HepG2 (cell line): ENCODE data around the gene GPR176. TPM values are rescaled to one million over a fixed set of nuclear protein-coding genes. Genes with fewer than 3 reads are reported as not detected.

ENCODE experiments used
- ATAC-seq: fragments of 200-7000 bp; cut with Tn5 transposase; 3 replicates; pipeline ENCODE4 v1.9.1; 2020; ENCODE audit warnings: mild to moderate bottlenecking, moderate library complexity
- BruUV-seq: library from RNA; stranded (reverse); fragments of 400-500 nt; replicated peaks from 2 replicates; lab custom pipeline; 2021; lab: Mats Ljungman, UMichigan
- CTCF ChIA-PET: fragments of 300-600 bp; formaldehyde crosslinking; extraction: SDS; loops from one replicate; lab custom pipeline; 2021; ENCODE audit warnings: low total read pairs, inconsistent platforms, low intra/inter-chr PET ratio; lab: Yijun Ruan, JAX
- POLR2A ChIA-PET: fragments of 350-600 bp; sonication (Branson Sonifier 250); formaldehyde crosslinking; loops from one replicate; lab custom pipeline; 2020; ENCODE audit warnings: antibody characterized with exemption, inconsistent platforms; lab: Yijun Ruan, JAX
- DNase-seq: peaks from one replicate; pipeline ENCODE4 v3.0.0-alpha.2; 2015; ENCODE audit warnings: low spot score
- FAIRE-seq: peaks from 3 replicates; lab custom pipeline; 2011; peaks lifted over from hg19 to GRCh38; lab: Jason Lieb, UNC
- H2AFZ ChIP-seq: one replicate; pipeline ENCODE4 v1.6.1; 2011; ENCODE audit warnings: low read length, inconsistent platforms
- H3K27ac ChIP-seq: fragments of 300-600 bp; 3 replicates; pipeline ENCODE4 v1.8.0; 2011; ENCODE audit warnings: mixed run types, mild to moderate bottlenecking, mixed read lengths, low read length, inconsistent platforms; ENCODE audit not compliant: insufficient read depth; ENCODE audit errors: extremely low read length
- H3K27me3 ChIP-seq, 2 experiments: fragments of 200-600 bp in 1 of 2; 2 replicates in 1 of 2; 3 replicates in 1 of 2; pipeline versions ENCODE4 v1.6.0 to v1.8.0; 2011; ENCODE audit warnings: low read length in 2 of 2, mild to moderate bottlenecking in 2 of 2, moderate library complexity in 2 of 2, inconsistent platforms in 1 of 2; ENCODE audit not compliant: insufficient read depth in 2 of 2, control insufficient read depth in 1 of 2
- H3K36me3 ChIP-seq, 2 experiments: fragments of 200-600 bp in 1 of 2; replicated peaks in 1 of 2; 2 replicates in 1 of 2; 3 replicates in 1 of 2; pipeline versions ENCODE4 v1.5.1 to v1.8.0; 2011; ENCODE audit warnings: low read length in 2 of 2, inconsistent platforms in 1 of 2; ENCODE audit not compliant: insufficient read depth in 2 of 2, control insufficient read depth in 1 of 2
- H3K4me1 ChIP-seq: 2 replicates; pipeline ENCODE4 v1.5.1; 2012; ENCODE audit warnings: low read length, inconsistent platforms; ENCODE audit not compliant: insufficient read depth
- H3K4me2 ChIP-seq: 2 replicates; pipeline ENCODE4 v1.6.0; 2011; ENCODE audit warnings: low read depth, low read length, inconsistent platforms
- H3K4me3 ChIP-seq, 3 experiments: fragments of 200-600 bp in 1 of 3; sonication (generic), shearing (Covaris generic) in 1 of 3; replicated peaks in 1 of 3; 2 replicates each; pipeline ENCODE4 v1.5.1; 2011 to 2016; ENCODE audit warnings: low read length in 3 of 3, inconsistent platforms in 2 of 3, low read depth in 2 of 3, mild to moderate bottlenecking in 2 of 3, control low read depth in 1 of 3, mixed read lengths in 1 of 3; ENCODE audit not compliant: insufficient read depth in 1 of 3
- H3K79me2 ChIP-seq: one replicate; pipeline ENCODE4 v1.6.1; 2011; ENCODE audit warnings: low read length, inconsistent platforms; ENCODE audit not compliant: insufficient read depth
- H3K9ac ChIP-seq: 2 replicates; pipeline ENCODE4 v1.6.0; 2011; ENCODE audit warnings: mild to moderate bottlenecking, low read depth, low read length, inconsistent platforms; ENCODE audit not compliant: insufficient read depth
- H3K9me3 ChIP-seq: 2 replicates; pipeline ENCODE4 v1.5.1; 2012; ENCODE audit warnings: mild to moderate bottlenecking, low read length
- H4K20me1 ChIP-seq: 2 replicates; pipeline ENCODE4 v1.6.0; 2011; ENCODE audit warnings: inconsistent platforms, mild to moderate bottlenecking, low read length, moderate library complexity; ENCODE audit not compliant: insufficient read depth
- CTCF ChIP-seq: sonication (generic); formaldehyde crosslinking; IDR thresholded peaks from 2 replicates; pipeline ENCODE4 v1.5.0; 2020; ENCODE audit warnings: mild to moderate bottlenecking, missing genetic modification reagents, moderate library complexity
- ETV5 ChIP-seq: IDR thresholded peaks from 2 replicates; pipeline ENCODE4 v1.6.1; 2018; ENCODE audit warnings: missing biosample characterization, missing genetic modification reagents, inconsistent platforms, borderline replicate concordance
- ZNF296 ChIP-seq: sonication (generic); formaldehyde crosslinking; conservative IDR thresholded peaks from 2 replicates; pipeline ENCODE4 v1.5.0; 2020; ENCODE audit warnings: mild to moderate bottlenecking, missing genetic modification reagents
- ZNF552 ChIP-seq: sonication (generic); formaldehyde crosslinking; IDR thresholded peaks from 2 replicates; pipeline ENCODE4 v1.9.0; 2022; ENCODE audit warnings: missing genetic modification reagents, mild to moderate bottlenecking, borderline replicate concordance
- ZNF839 ChIP-seq: sonication (generic); formaldehyde crosslinking; IDR thresholded peaks from 2 replicates; pipeline ENCODE4 v1.4.0; 2020; ENCODE audit warnings: missing genetic modification reagents, mild to moderate bottlenecking, borderline replicate concordance
- ZNF878 ChIP-seq: sonication (generic); formaldehyde crosslinking; IDR thresholded peaks from 2 replicates; pipeline ENCODE4 v1.8.1; 2023; ENCODE audit warnings: mild to moderate bottlenecking, missing genetic modification reagents, moderate library complexity
- WGBS: methylation state at CpG from one replicate; pipeline ENCODE4 v1.1.6; 2017; ENCODE audit warnings: low lambda C conversion rate; 5-methylcytosine and 5-hydroxymethylcytosine counted together
- in situ Hi-C: cut with HindIII; loops from 2 replicates; pipeline ENCODE4 v1.10.0; 2017; ENCODE audit warnings: low pct_unique_long_range_greater_than_20kb; ENCODE audit not compliant: extremely low pct_ligation_motif_present
- intact Hi-C: fragments of 100-400 bp; cut with micrococcal nuclease; formaldehyde crosslinking; loops from one replicate; pipeline ENCODE4 v1.10.0; 2022; ENCODE audit not compliant: unreplicated experiment
- polyA plus RNA-seq, 8 experiments: library from polyadenylated mRNA; depleted of rRNA in 3 of 8; stranded (reverse) in 7 of 8; unstranded in 1 of 8; fragments of >200 nt; fragmentation: Illumina TruSeq in 4 of 8; extraction: Trizol in 4 of 8; gene quantifications; 2 replicates each; pipeline versions ENCODE4 v1.2.1 to v1.2.3, GENCODE V29; 2011 to 2016; ENCODE audit warnings: low read depth in 4 of 8, missing spikeins in 1 of 8, mixed read lengths in 1 of 8; ENCODE audit not compliant: insufficient read depth in 1 of 8
- total RNA-seq, 5 experiments: library from RNA; depleted of rRNA; stranded (reverse); fragments of >200 nt; fragmentation: Illumina TruSeq; extraction: Trizol; gene quantifications; 2 replicates each; pipeline ENCODE4 v1.2.3, GENCODE V29; 2016; ENCODE audit warnings: low read depth in 1 of 5
- TF ChIP-seq, protein P1 (sequence below): sonication (generic); formaldehyde crosslinking; conservative IDR thresholded peaks from 2 replicates; pipeline ENCODE4 v1.4.0; 2020; ENCODE audit warnings: mild to moderate bottlenecking, missing genetic modification reagents, moderate library complexity

The GPR176 gene
- total and polyA plus RNA-seq, 2 of the 13 experiments (the other 11 are each of a cell fraction or from before 2014, with no cell fraction given) = 0.11 to 0.20 TPM

GRCh38 chr15:39888809-39889208 is 31.3 kb downstream of the GPR176 start:
- H3K4me3 ChIP-seq = no peak overlapping the region
- H3K36me3 ChIP-seq = no peaks in the 10 kb centered on the region
- no peak overlapping the region for H3K27ac ChIP-seq
- H3K4me1 ChIP-seq = peaks cover 47% of the 10 kb centered on the region
- no peaks in the 10 kb centered on the region for H3K79me2 ChIP-seq
- ATAC-seq (no peak), FAIRE-seq (no peak), DNase-seq (peak; percentile 15)
- H3K9ac ChIP-seq = no peak overlapping the region
- CTCF ChIA-PET = no interaction called here
- 44% methylated on average over 2 of the region's 2 CpGs for WGBS
- H3K9me3 ChIP-seq = no peaks in the 10 kb centered on the region
- TF ChIP-seq CTCF (CRISPR knock-in tag) = peak; percentile 19; the same call in 1 of the 2 replicates
- TF ChIP-seq ZNF878 (CRISPR knock-in tag) = no peak
- TF ChIP-seq ETV5 (CRISPR knock-in tag) = no peak
- no peak for TF ChIP-seq ZNF839 (CRISPR knock-in tag)
- TF ChIP-seq ZNF552 (CRISPR knock-in tag) = no peak
- no peak overlapping the region for H3K4me2 ChIP-seq
- 0 out of 5 replicates have a peak, but pooled peaks cover 0 to 2% of the 10 kb centered on the region in 2 experiments for H3K27me3 ChIP-seq
- intact Hi-C loops = loop anchor here (5.0 to 10.0 kb wide), 2 partner anchors 33 to 86 kb away; partner anchors contain the start of gene GPR176
- BruUV-seq = no TSS peak
- no peak overlapping the region for H2AFZ ChIP-seq
- no peaks in the 10 kb centered on the region for H4K20me1 ChIP-seq
- in situ Hi-C loops = no loop called here
- POLR2A ChIA-PET = interaction anchor here (1.1 to 4.1 kb wide), 3 partner anchors 45 to 114 kb away, joined by 5 to 21 read pairs (median 5); partner anchors contain the start of gene EIF2AK4

DNA sequence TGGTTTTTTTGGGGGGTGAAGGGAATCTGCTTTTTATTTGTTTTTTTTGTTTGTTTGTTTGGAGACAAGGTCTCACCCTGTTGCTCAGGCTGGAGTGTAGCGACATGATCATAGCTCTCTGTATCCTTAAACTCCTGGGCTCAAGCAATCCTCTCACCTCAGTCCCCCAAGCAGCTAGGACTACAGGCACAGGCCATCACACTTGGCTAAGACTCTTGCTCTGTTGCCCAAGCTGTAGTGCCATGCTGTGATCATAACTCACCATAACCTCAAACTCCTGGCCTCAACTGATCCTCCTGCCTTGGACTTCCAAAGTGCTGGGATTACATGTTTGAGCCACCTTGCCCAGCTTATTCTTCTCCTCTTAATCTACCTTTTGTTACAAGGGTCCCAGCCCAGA is 31.8 kb downstream of the GPR176 start:
- WGBS = 0% methylated on average over 1 of the region's 1 CpG

More for the DNA sequence above, 31.8 kb downstream of the GPR176 start:
- H2AFZ ChIP-seq = no peak overlapping the region
- ATAC-seq = peak; percentile 75
- H3K79me2 ChIP-seq = no peaks in the 10 kb centered on the region
- no peaks in the 10 kb centered on the region for H3K36me3 ChIP-seq
- no peaks in the 10 kb centered on the region for H3K9me3 ChIP-seq
- no TSS peak for BruUV-seq
- no peak overlapping the region for H3K27ac ChIP-seq
- intact Hi-C loops (loop anchor here (5.0 to 10.0 kb wide), 2 partner anchors 34 to 87 kb away; partner anchors contain the start of gene GPR176), in situ Hi-C loops (no loop called here)
- H3K4me1 ChIP-seq = peaks cover 47% of the 10 kb centered on the region
- no peaks in the 10 kb centered on the region for H4K20me1 ChIP-seq
- FAIRE-seq = no peak
- POLR2A ChIA-PET = interaction anchor here (0.9 to 4.1 kb wide), 3 partner anchors 19 to 115 kb away, joined by 4 to 21 read pairs (median 5); partner anchors contain the start of gene EIF2AK4
- 0 out of 5 replicates have a peak, but pooled peaks cover 0 to 2% of the 10 kb centered on the region in 2 experiments for H3K27me3 ChIP-seq
- DNase-seq = no peak
- TF ChIP-seq, protein P1, sequence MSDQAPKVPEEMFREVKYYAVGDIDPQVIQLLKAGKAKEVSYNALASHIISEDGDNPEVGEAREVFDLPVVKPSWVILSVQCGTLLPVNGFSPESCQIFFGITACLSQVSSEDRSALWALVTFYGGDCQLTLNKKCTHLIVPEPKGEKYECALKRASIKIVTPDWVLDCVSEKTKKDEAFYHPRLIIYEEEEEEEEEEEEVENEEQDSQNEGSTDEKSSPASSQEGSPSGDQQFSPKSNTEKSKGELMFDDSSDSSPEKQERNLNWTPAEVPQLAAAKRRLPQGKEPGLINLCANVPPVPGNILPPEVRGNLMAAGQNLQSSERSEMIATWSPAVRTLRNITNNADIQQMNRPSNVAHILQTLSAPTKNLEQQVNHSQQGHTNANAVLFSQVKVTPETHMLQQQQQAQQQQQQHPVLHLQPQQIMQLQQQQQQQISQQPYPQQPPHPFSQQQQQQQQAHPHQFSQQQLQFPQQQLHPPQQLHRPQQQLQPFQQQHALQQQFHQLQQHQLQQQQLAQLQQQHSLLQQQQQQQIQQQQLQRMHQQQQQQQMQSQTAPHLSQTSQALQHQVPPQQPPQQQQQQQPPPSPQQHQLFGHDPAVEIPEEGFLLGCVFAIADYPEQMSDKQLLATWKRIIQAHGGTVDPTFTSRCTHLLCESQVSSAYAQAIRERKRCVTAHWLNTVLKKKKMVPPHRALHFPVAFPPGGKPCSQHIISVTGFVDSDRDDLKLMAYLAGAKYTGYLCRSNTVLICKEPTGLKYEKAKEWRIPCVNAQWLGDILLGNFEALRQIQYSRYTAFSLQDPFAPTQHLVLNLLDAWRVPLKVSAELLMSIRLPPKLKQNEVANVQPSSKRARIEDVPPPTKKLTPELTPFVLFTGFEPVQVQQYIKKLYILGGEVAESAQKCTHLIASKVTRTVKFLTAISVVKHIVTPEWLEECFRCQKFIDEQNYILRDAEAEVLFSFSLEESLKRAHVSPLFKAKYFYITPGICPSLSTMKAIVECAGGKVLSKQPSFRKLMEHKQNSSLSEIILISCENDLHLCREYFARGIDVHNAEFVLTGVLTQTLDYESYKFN (CRISPR knock-in tag) = peak; percentile 15; the same call in 1 of the 2 replicates
- no peak for TF ChIP-seq ZNF296 (CRISPR knock-in tag)
- CTCF ChIA-PET = no interaction called here
- no peak overlapping the region for H3K4me3 ChIP-seq
- peak overlapping the region; percentile 34 for H3K4me2 ChIP-seq
- H3K9ac ChIP-seq = no peak overlapping the region
